A673 (cell line): ENCODE measurements around the gene PRSS56. TPM values are rescaled to one million over a fixed set of nuclear protein-coding genes. Genes with fewer than 3 reads are reported as not detected.

Experiments used
- BruUV-seq: library from RNA; stranded (reverse); fragments of 400-500 nt; replicated peaks from 2 replicates; lab custom pipeline; 2021; lab: Mats Ljungman, UMichigan
- CTCF ChIA-PET: fragments of 300-600 bp; sonication (Branson Sonifier 250); formaldehyde crosslinking; loops from one replicate; lab custom pipeline; 2022; ENCODE audit warnings: antibody characterized with exemption; lab: Charles Lee
- POLR2A ChIA-PET: fragments of 300-600 bp; sonication (Branson Sonifier 250); formaldehyde crosslinking; loops from one replicate; lab custom pipeline; 2022; ENCODE audit warnings: antibody characterized with exemption; ENCODE audit not compliant: low non-redundant PET; lab: Charles Lee
- DNase-seq: peaks from one replicate; pipeline ENCODE4 v3.0.0-alpha.2; 2015; ENCODE audit warnings: low spot score
- H3K27ac ChIP-seq: fragments of 200-600 bp; sonication (generic); 2 replicates; pipeline ENCODE4 v1.5.1; 2016; ENCODE audit warnings: mixed run types, low read depth, mild to moderate bottlenecking, mixed read lengths, antibody characterized with exemption, low read length; ENCODE audit not compliant: poor library complexity, severe bottlenecking
- H3K27me3 ChIP-seq: fragments of 200-600 bp; sonication (generic); replicated peaks from 2 replicates; pipeline ENCODE4 v1.6.1; 2017; ENCODE audit warnings: mixed run types, low read depth, mild to moderate bottlenecking, mixed read lengths, antibody characterized with exemption, low read length; ENCODE audit not compliant: insufficient read depth, poor library complexity
- H3K36me3 ChIP-seq: fragments of 200-600 bp; sonication (generic); 2 replicates; pipeline ENCODE4 v1.6.1; 2016; ENCODE audit warnings: mixed run types, mild to moderate bottlenecking, mixed read lengths, antibody characterized with exemption, low read length; ENCODE audit not compliant: insufficient read depth, poor library complexity, severe bottlenecking
- H3K4me1 ChIP-seq: fragments of 200-600 bp; sonication (generic); 2 replicates; pipeline ENCODE4 v1.6.1; 2017; ENCODE audit warnings: mixed run types, mild to moderate bottlenecking, mixed read lengths, antibody characterized with exemption, low read length; ENCODE audit not compliant: insufficient read depth, poor library complexity, severe bottlenecking
- H3K4me3 ChIP-seq: fragments of 200-600 bp; sonication (generic); 2 replicates; pipeline ENCODE4 v1.5.1; 2016; ENCODE audit warnings: low read depth, mixed run types, mild to moderate bottlenecking, mixed read lengths, low read length; ENCODE audit not compliant: poor library complexity, severe bottlenecking
- H3K9me3 ChIP-seq: fragments of 200-600 bp; sonication (generic); 2 replicates; pipeline ENCODE4 v1.6.1; 2016; ENCODE audit warnings: mixed run types, low read depth, mild to moderate bottlenecking, mixed read lengths, antibody characterized with exemption, low read length; ENCODE audit not compliant: poor library complexity, severe bottlenecking
- CTCF ChIP-seq: fragments of 300-800, 200-600 bp; sonication (generic); conservative IDR thresholded peaks from 2 replicates; pipeline ENCODE4 v1.5.1; 2017; ENCODE audit warnings: low read depth, mild to moderate bottlenecking, antibody characterized with exemption, low read length, moderate library complexity, mixed read lengths
- EZH2 ChIP-seq: fragments of 200-600 bp; sonication (generic); IDR thresholded peaks from 2 replicates; pipeline ENCODE4 v1.6.1; 2017; ENCODE audit warnings: borderline replicate concordance, low read depth, mild to moderate bottlenecking, mixed read lengths, antibody characterized with exemption, low read length; ENCODE audit not compliant: poor library complexity, severe bottlenecking
- intact Hi-C: fragments of 100-400 bp; cut with micrococcal nuclease; formaldehyde crosslinking; loops from one replicate; pipeline ENCODE4 v1.10.0; 2022; ENCODE audit not compliant: unreplicated experiment
- total RNA-seq: library from RNA; stranded (reverse); gene quantifications from 2 replicates; pipeline ENCODE4 v1.2.3, GENCODE V29; 2021

PRSS56 gene
- total RNA-seq, 1 experiment from 2014 or later = not detected

GRCh38 chr2:232495292-232495691 lies 24.9 kb upstream of the PRSS56 start:
- TF ChIP-seq EZH2 (no peak), CTCF (no peak)
- DNase-seq = no peak
- H3K27ac ChIP-seq = no peak overlapping the region
- no peaks in the 10 kb centered on the region for H3K9me3 ChIP-seq
- ChIA-PET CTCF (no interaction called here), POLR2A (interaction anchor here (0.6 kb wide), 1 partner anchor 1407 kb away, joined by 12 read pairs; no protein-coding TSS in a partner anchor)
- BruUV-seq = no TSS peak
- intact Hi-C loops = no loop called here
- no peak overlapping the region for H3K4me3 ChIP-seq
- no peaks in the 10 kb centered on the region for H3K27me3 ChIP-seq
- H3K4me1 ChIP-seq = no peaks in the 10 kb centered on the region
- H3K36me3 ChIP-seq = no peaks in the 10 kb centered on the region

DNA sequence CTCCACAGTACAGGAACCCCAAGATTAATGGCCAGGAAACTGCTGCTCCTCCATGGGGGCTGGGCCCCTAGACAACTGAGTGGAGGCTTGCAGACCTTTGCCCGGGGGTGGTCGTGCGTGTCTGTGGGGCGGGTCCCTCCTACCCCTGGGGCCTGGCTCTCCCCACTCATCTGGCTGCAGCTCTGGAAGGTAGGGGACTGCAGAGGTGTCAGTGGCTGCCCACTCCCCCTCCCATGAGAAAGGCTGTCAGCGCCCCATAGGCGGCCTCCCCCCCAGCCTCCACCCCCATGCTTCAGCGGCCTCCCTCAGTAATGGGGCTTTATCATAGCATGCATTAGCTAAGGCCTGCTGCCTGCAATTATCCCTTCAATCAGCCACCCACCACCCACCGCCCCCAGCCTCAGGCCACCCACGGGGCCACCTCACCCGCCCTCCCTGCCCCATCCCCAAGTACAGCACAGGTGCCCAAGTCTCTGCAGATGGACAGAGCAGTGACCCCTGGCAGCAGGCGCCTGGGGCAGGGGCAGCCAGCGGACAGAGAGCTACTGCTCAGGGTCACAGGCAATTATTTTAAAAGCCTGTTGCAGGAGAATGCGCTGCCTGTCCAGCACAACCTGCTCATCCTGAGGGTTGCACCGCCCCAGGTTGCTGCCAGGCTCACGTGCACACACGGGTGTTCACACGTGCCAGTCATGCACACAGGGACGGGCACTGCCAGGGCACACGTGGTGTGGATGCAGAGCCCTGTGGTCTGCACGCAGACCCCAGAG lies 23.5 kb upstream of the PRSS56 start:
- Histone ChIP-seq H3K4me3 (no peak overlapping the region), H3K36me3 (no peaks in the 10 kb centered on the region), H3K27ac (no peak overlapping the region), H3K9me3 (no peaks in the 10 kb centered on the region), H3K4me1 (peaks cover under 1% of the 10 kb centered on the region), H3K27me3 (no peaks in the 10 kb centered on the region)
- ChIA-PET CTCF (no interaction called here), POLR2A (no interaction called here)
- intact Hi-C loops = no loop called here
- DNase-seq = no peak
- TF ChIP-seq CTCF (no peak), EZH2 (no peak)
- BruUV-seq = no TSS peak

GRCh38 chr2:232497348-232497747 lies 22.8 kb upstream of the PRSS56 start:
- no peak for DNase-seq
- no peak overlapping the region for H3K27ac ChIP-seq
- no peaks in the 10 kb centered on the region for H3K9me3 ChIP-seq
- no peaks in the 10 kb centered on the region for H3K27me3 ChIP-seq
- no peak for TF ChIP-seq CTCF
- TF ChIP-seq EZH2 = no peak
- POLR2A ChIA-PET = no interaction called here
- peaks cover 6% of the 10 kb centered on the region for H3K4me1 ChIP-seq
- H3K36me3 ChIP-seq = no peaks in the 10 kb centered on the region
- no peak overlapping the region for H3K4me3 ChIP-seq
- BruUV-seq = no TSS peak
- intact Hi-C loops = no loop called here
- CTCF ChIA-PET = no interaction called here
